Right ventricle myocardium inferior (tissue), 1 donor: Measurements from ENCODE around the gene PIP4K2A. TPM values are rescaled to one million over a fixed set of nuclear protein-coding genes. Genes with fewer than 3 reads are reported as not detected.
A peak's percentile ranks its signal among the peaks of the same experiment; 100 is the strongest.

Experiments
- ATAC-seq: fragments of 200-7000 bp; cut with Tn5 transposase; one replicate; pipeline ENCODE4 v1.9.1; 2020; ENCODE audit warnings: mild to moderate bottlenecking, moderate library complexity
- DNase-seq: peaks from one replicate; pipeline ENCODE4 v3.0.0; 2021; ENCODE audit errors: missing footprints
- intact Hi-C: fragments of 100-400 bp; cut with DNase I; formaldehyde crosslinking; loops from one replicate; pipeline ENCODE4 v1.11.0; 2022
- total RNA-seq: library from RNA; stranded (reverse); fragmentation: NEBNext Ultra II Directional; extraction: Animal tissue kit (Norgen Biotek cat#: 25700); gene quantifications from one replicate; pipeline ENCODE4 v1.2.1, GENCODE V29; 2021
- donor health status: DM: no; HTN: yes; CAD: no; lungs with severe emphysema.

The PIP4K2A gene
- total RNA-seq, 1 donor from 2014 or later, result 14.0 TPM

- intact Hi-C loops, result no loop called here
- DNase-seq, result no peak
- ATAC-seq, result no peak
These were observed 222.3 kb downstream of the PIP4K2A start for GRCh38 chr10:22491931-22492615.

GRCh38 chr10:22491480-22491879 is 222.9 kb downstream of the PIP4K2A start:
- ATAC-seq (no peak), DNase-seq (no peak)
- intact Hi-C loops, result no loop called here

GRCh38 chr10:22489975-22490374 is 224.4 kb downstream of the PIP4K2A start:
- ATAC-seq, result no peak
- intact Hi-C loops, result no loop called here
- no peak for DNase-seq

GRCh38 chr10:22489467-22489866 is 224.9 kb downstream of the PIP4K2A start:
- no peak for DNase-seq
- intact Hi-C loops, result no loop called here
- ATAC-seq, result no peak

GRCh38 chr10:22486431-22486830 is 227.9 kb downstream of the PIP4K2A start:
- ATAC-seq, result peak; percentile 52
- intact Hi-C loops, result no loop called here

More at GRCh38 chr10:22486431-22486830, 227.9 kb downstream of the PIP4K2A start:
- no peak for DNase-seq

Other genes starting within 250 kb of the PIP4K2A start
- gene ARMC3, start 213.5 kb upstream of the PIP4K2A start, total RNA-seq, result not detected